Breast epithelium (tissue), 4 donors: Measurements from ENCODE around the gene PDLIM5. TPM values are rescaled to one million over a fixed set of nuclear protein-coding genes. Genes with fewer than 3 reads are reported as not detected.
"Not testable (repeated sequence)": the region's sequence is repeated elsewhere in the genome, so short reads cannot be mapped to it uniquely, and the experiment has no call there.

Experiments
- DNase-seq, 2 donors: peaks; one replicate each; pipeline ENCODE4 v3.0.0-alpha.2; 2019; ENCODE audit warnings: low spot score in 2 of 2
- H3K27ac ChIP-seq, 2 donors: fragments of 200-600 bp; sonication (generic) in 1 of 2; one replicate each; pipeline ENCODE4 v1.5.1; 2016 to 2019; ENCODE audit warnings: mild to moderate bottlenecking in 1 of 2
- H3K27me3 ChIP-seq, 2 donors: fragments of 200-600 bp; sonication (generic) in 1 of 2; one replicate each; pipeline versions ENCODE4 v1.5.1 to v1.6.0; 2017 to 2019; ENCODE audit warnings: control low read depth in 1 of 2, mild to moderate bottlenecking in 1 of 2
- H3K36me3 ChIP-seq: fragments of 200-600 bp; one replicate; pipeline ENCODE4 v1.5.1; 2019
- H3K4me1 ChIP-seq, 2 donors: fragments of 200-600 bp; sonication (generic); one replicate each; pipeline ENCODE4 v1.5.1; 2016 to 2019; ENCODE audit warnings: control low read depth in 1 of 2
- H3K4me3 ChIP-seq, 3 donors: fragments of 200-600 bp; sonication (generic); 1 replicate in 2 of 3; 2 replicates in 1 of 3; pipeline ENCODE4 v1.5.1; 2016 to 2019; ENCODE audit warnings: mild to moderate bottlenecking in 3 of 3, moderate library complexity in 2 of 3
- H3K9me3 ChIP-seq, 2 donors: fragments of 200-600 bp; sonication (generic) in 1 of 2; one replicate each; pipeline ENCODE4 v1.5.1; 2016 to 2019; ENCODE audit warnings: control low read depth in 1 of 2
- CTCF ChIP-seq, 3 donors: fragments of 450-650 bp; IDR thresholded peaks; one replicate each; pipeline ENCODE4 v1.5.1; 2016 to 2017; ENCODE audit warnings: antibody characterized with exemption in 3 of 3, mild to moderate bottlenecking in 3 of 3, moderate library complexity in 3 of 3
- POLR2A ChIP-seq: fragments of 450-650 bp; IDR thresholded peaks from one replicate; pipeline ENCODE4 v1.6.1; 2016; ENCODE audit warnings: antibody characterized with exemption, mild to moderate bottlenecking, moderate library complexity
- POLR2AphosphoS5 ChIP-seq, 3 donors: sonication (generic); formaldehyde crosslinking; IDR thresholded peaks; one replicate each; pipeline ENCODE4 v1.6.1; 2017; ENCODE audit warnings: antibody characterized with exemption in 3 of 3
- intact Hi-C: fragments of 100-400 bp; cut with DNase I; formaldehyde crosslinking; loops from one replicate; pipeline ENCODE4 v1.15.1; 2023; ENCODE audit warnings: low total_unique reads
- total RNA-seq, 3 donors: library from RNA; depleted of rRNA; stranded (reverse); fragments of >200 nt; gene quantifications; one replicate each; pipeline ENCODE4 v1.1.0, GENCODE V29; 2016

PDLIM5 gene
- total RNA-seq, 3 donors from 2014 or later: 120 to 263 (median 158) TPM

GRCh38 chr4:94650690-94651089, 198.9 kb downstream of the PDLIM5 start:
- Histone ChIP-seq H3K4me3 (no peak overlapping the region), H3K4me1 (no peaks in the 10 kb centered on the region), H3K9me3 (no peaks in the 10 kb centered on the region), H3K36me3 (no peaks in the 10 kb centered on the region), H3K27ac (no peak overlapping the region), H3K27me3 (no peaks in the 10 kb centered on the region)
- DNase-seq: no peak
- intact Hi-C loops: no loop called here
- TF ChIP-seq POLR2AphosphoS5 (IDR thresholded peaks at IDR 0.05) (no peak), POLR2A (no peak), CTCF (IDR thresholded peaks at IDR 0.05) (no peak)

- H3K9me3 ChIP-seq: no peaks in the 10 kb centered on the region
- no peak overlapping the region for H3K4me3 ChIP-seq
- no peaks in the 10 kb centered on the region for H3K27me3 ChIP-seq
- no peaks in the 10 kb centered on the region for H3K36me3 ChIP-seq
- DNase-seq: no peak
- H3K4me1 ChIP-seq: no peaks in the 10 kb centered on the region
- TF ChIP-seq POLR2AphosphoS5 (IDR thresholded peaks at IDR 0.05): no peak
- no peak for TF ChIP-seq POLR2A
- intact Hi-C loops: loop anchor here (2.0 kb wide), 1 partner anchor 26 kb away; no protein-coding TSS in a partner anchor
- H3K27ac ChIP-seq: no peak overlapping the region
Measured at GRCh38 chr4:94653095-94653649, 201.4 kb downstream of the PDLIM5 start.

- Histone ChIP-seq H3K4me3 (no peak overlapping the region), H3K36me3 (no peaks in the 10 kb centered on the region), H3K4me1 (no peaks in the 10 kb centered on the region), H3K9me3 (no peaks in the 10 kb centered on the region), H3K27ac (no peak overlapping the region), H3K27me3 (no peaks in the 10 kb centered on the region)
- no peak for TF ChIP-seq POLR2A
- DNase-seq: no peak
- intact Hi-C loops: loop anchor here (2.0 kb wide), 1 partner anchor 25 kb away; no protein-coding TSS in a partner anchor
Measured at GRCh38 chr4:94653984-94654609, 202.4 kb downstream of the PDLIM5 start.

- Histone ChIP-seq H3K36me3 (no peaks in the 10 kb centered on the region), H3K4me3 (no peak overlapping the region), H3K4me1 (no peaks in the 10 kb centered on the region), H3K9me3 (no peaks in the 10 kb centered on the region), H3K27ac (no peak overlapping the region), H3K27me3 (no peaks in the 10 kb centered on the region)
- DNase-seq: no peak
- TF ChIP-seq POLR2A (no peak), CTCF (IDR thresholded peaks at IDR 0.05) (no peak), POLR2AphosphoS5 (IDR thresholded peaks at IDR 0.05) (no peak)
- intact Hi-C loops: no loop called here
Measured at GRCh38 chr4:94654714-94655113, 203.0 kb downstream of the PDLIM5 start.

GRCh38 chr4:94660614-94661013, 208.9 kb downstream of the PDLIM5 start:
- TF ChIP-seq CTCF (IDR thresholded peaks at IDR 0.05) (no peak), POLR2AphosphoS5 (IDR thresholded peaks at IDR 0.05) (no peak), POLR2A (no peak)
- Histone ChIP-seq H3K27ac (no peak overlapping the region), H3K4me1 (no peaks in the 10 kb centered on the region), H3K9me3 (no peaks in the 10 kb centered on the region), H3K27me3 (no peaks in the 10 kb centered on the region), H3K4me3 (no peak overlapping the region), H3K36me3 (no peaks in the 10 kb centered on the region)
- DNase-seq: no peak
- intact Hi-C loops: no loop called here

GRCh38 chr4:94665021-94665420, 213.3 kb downstream of the PDLIM5 start:
- H3K9me3 ChIP-seq, H3K36me3 ChIP-seq, intact Hi-C loops, H3K4me3 ChIP-seq, H3K4me1 ChIP-seq, H3K27ac ChIP-seq, H3K27me3 ChIP-seq, DNase-seq: not testable (repeated sequence)
